SK-N-SH (cell line): Measurements from ENCODE around the gene LOC128125822.

Experiments
- CTCF ChIA-PET: fragments of 300-600, 350-600 bp; formaldehyde crosslinking; extraction: SDS; loops from one replicate; lab custom pipeline; 2021; lab: Yijun Ruan, JAX
- POLR2A ChIA-PET: fragments of 350-600 bp; sonication (Branson Sonifier 250); formaldehyde crosslinking; extraction: SDS; loops from one replicate; lab custom pipeline; 2020; ENCODE audit warnings: antibody characterized with exemption, inconsistent platforms; lab: Yijun Ruan, JAX
- DNase-seq: peaks from one replicate; pipeline ENCODE4 v3.0.0; 2012
- H2AFZ ChIP-seq: fragments of 200-600 bp; sonication (generic); 2 replicates; pipeline ENCODE4 v1.8.1; 2016; ENCODE audit warnings: antibody characterized with exemption, mild to moderate bottlenecking, low read depth
- H3F3A ChIP-seq: fragments of 200-600 bp; sonication (generic); replicated peaks from 2 replicates; pipeline ENCODE3; 2016; ENCODE audit warnings: antibody characterized with exemption, mild to moderate bottlenecking; ENCODE audit not compliant: insufficient read depth
- H3K27ac ChIP-seq, 2 experiments: fragments of 200-500 bp in 1 of 2; fragments of 200-600 bp in 1 of 2; sonication (Bioruptor generic) in 1 of 2; sonication (generic), shearing (Covaris generic) in 1 of 2; 2 replicates each; pipeline versions ENCODE4 v1.5.1 to v1.6.1; 2014 to 2016; ENCODE audit warnings: low read depth in 2 of 2, inconsistent platforms in 1 of 2, low read length in 1 of 2, mild to moderate bottlenecking in 1 of 2, mixed read lengths in 1 of 2
- H3K27me3 ChIP-seq: fragments of 200-600 bp; sonication (generic), shearing (Covaris generic); 2 replicates; pipeline ENCODE4 v1.6.1; 2016; ENCODE audit warnings: mixed run types; ENCODE audit not compliant: insufficient read depth
- H3K36me3 ChIP-seq, 2 experiments: fragments of 200-500 bp in 1 of 2; fragments of 200-600 bp in 1 of 2; sonication (Bioruptor generic) in 1 of 2; sonication (generic) in 1 of 2; replicated peaks in 1 of 2; 2 replicates each; pipeline versions ENCODE3 to v1.5.1; 2014 to 2016; ENCODE audit warnings: low read length in 1 of 2, mild to moderate bottlenecking in 1 of 2; ENCODE audit not compliant: insufficient read depth in 2 of 2, control insufficient read depth in 1 of 2
- H3K4me1 ChIP-seq, 2 experiments: fragments of 200-500 bp in 1 of 2; fragments of 200-600 bp in 1 of 2; sonication (Bioruptor generic) in 1 of 2; sonication (generic), shearing (Covaris generic) in 1 of 2; 2 replicates each; pipeline versions ENCODE4 v1.5.1 to v1.6.1; 2014 to 2016; ENCODE audit warnings: low read depth in 1 of 2, low read length in 1 of 2, mixed run types in 1 of 2; ENCODE audit not compliant: insufficient read depth in 2 of 2, control insufficient read depth in 1 of 2
- H3K4me2 ChIP-seq: fragments of 200-600 bp; sonication (generic), shearing (Covaris generic); 2 replicates; pipeline ENCODE4 v1.6.1; 2017; ENCODE audit warnings: mixed run types
- H3K4me3 ChIP-seq, 2 experiments: fragments of 200-500 bp in 1 of 2; fragments of 200-600 bp in 1 of 2; sonication (Bioruptor generic) in 1 of 2; sonication (generic), shearing (Covaris generic) in 1 of 2; 2 replicates each; pipeline versions ENCODE4 v1.5.1 to v1.8.1; 2014 to 2016; ENCODE audit warnings: low read depth in 2 of 2, inconsistent platforms in 1 of 2, low read length in 1 of 2, mild to moderate bottlenecking in 1 of 2, mixed read lengths in 1 of 2, moderate library complexity in 1 of 2
- H3K79me2 ChIP-seq: fragments of 200-600 bp; sonication (generic); 2 replicates; pipeline ENCODE4 v1.8.1; 2017; ENCODE audit warnings: mild to moderate bottlenecking; ENCODE audit not compliant: insufficient read depth
- H3K9ac ChIP-seq: fragments of 200-600 bp; sonication (generic); 2 replicates; pipeline ENCODE4 v1.6.1; 2017; ENCODE audit warnings: mixed run types
- H3K9me2 ChIP-seq: fragments of 200-600 bp; sonication (generic); 2 replicates; pipeline ENCODE4 v1.6.1; 2017; ENCODE audit warnings: mixed run types
- H3K9me3 ChIP-seq: fragments of 200-600 bp; sonication (generic); 2 replicates; pipeline ENCODE4 v1.6.1; 2017; ENCODE audit warnings: mixed run types, mild to moderate bottlenecking, moderate library complexity
- H4K20me1 ChIP-seq: fragments of 200-600 bp; sonication (generic); 2 replicates; pipeline ENCODE4 v1.6.1; 2017; ENCODE audit warnings: mild to moderate bottlenecking, mixed run types; ENCODE audit not compliant: insufficient read depth
- GABPA ChIP-seq: IDR thresholded peaks from 2 replicates; pipeline ENCODE4 v1.4.0; 2012; ENCODE audit warnings: low read depth, mild to moderate bottlenecking
- GATA2 ChIP-seq: sonication (generic); formaldehyde crosslinking; IDR thresholded peaks from 2 replicates; pipeline ENCODE4 v1.5.0; 2020; ENCODE audit warnings: mild to moderate bottlenecking, missing genetic modification reagents
- IRF3 ChIP-seq: fragments of 150-350 bp; IDR thresholded peaks from 2 replicates; pipeline ENCODE4 v1.6.1; 2016; ENCODE audit warnings: mild to moderate bottlenecking, low read depth, low read length
- MAX ChIP-seq: IDR thresholded peaks from 2 replicates; pipeline ENCODE4 v1.4.0; 2012; ENCODE audit warnings: low read depth
- NRF1 ChIP-seq: IDR thresholded peaks from 2 replicates; pipeline ENCODE4 v1.6.1; 2012; ENCODE audit warnings: low read depth, mild to moderate bottlenecking, low read length
- PBX3 ChIP-seq: IDR thresholded peaks from 2 replicates; pipeline ENCODE4; 2012
- USF2 ChIP-seq: fragments of 150-350 bp; IDR thresholded peaks from 2 replicates; pipeline ENCODE4 v1.6.1; 2017; ENCODE audit warnings: antibody characterized with exemption, low read length, low read depth, borderline replicate concordance
- WGBS: methylation state at CpG from one replicate; pipeline ENCODE4 v1.1.6; 2017; ENCODE audit warnings: low lambda C conversion rate; 5-methylcytosine and 5-hydroxymethylcytosine counted together

LOC128125822 gene

GRCh38 chr6:63576147-63576772 is 4.0 kb downstream of the LOC128125822 start:
- Histone ChIP-seq H3K9me3 (no peaks in the 10 kb centered on the region), H3K27ac (no peak overlapping the region), H3K4me2 (no peak overlapping the region), H4K20me1 (peaks cover 36% of the 10 kb centered on the region), H3F3A (peaks cover 8% of the 10 kb centered on the region), H3K4me3 (no peak overlapping the region), H3K9me2 (no peaks in the 10 kb centered on the region), H3K36me3 (peaks cover 49 to 52% of the 10 kb centered on the region in 2 experiments), H3K27me3 (no peaks in the 10 kb centered on the region), H3K9ac (no peak overlapping the region), H2AFZ (no peak overlapping the region), H3K79me2 (peaks cover 70% of the 10 kb centered on the region)
- 84% methylated on average over 3 of the region's 3 CpGs for WGBS
- CTCF ChIA-PET, result interaction anchor here (1.5 kb wide), 1 partner anchor 21 kb away, joined by 4 read pairs; no protein-coding TSS in a partner anchor
- DNase-seq, result no peak
- POLR2A ChIA-PET, result no interaction called here
- TF ChIP-seq GATA2 (CRISPR knock-in tag) (no peak), NRF1 (no peak)
- TF ChIP-seq, all 33 proteins: peak for 0
- H3K4me1 ChIP-seq, result peaks cover 0 to 5% of the 10 kb centered on the region in 2 experiments; a peak in 3 of 4 replicates

- no peak for DNase-seq
- 90% methylated on average over 5 of the region's 5 CpGs for WGBS
- no peak overlapping the region for H3K4me3 ChIP-seq
- no peak overlapping the region for H3K9ac ChIP-seq
- peaks cover 58 to 61% of the 10 kb centered on the region in 2 experiments for H3K36me3 ChIP-seq
- TF ChIP-seq USF2 (no peak), PBX3 (no peak)
- no peak overlapping the region for H3K4me2 ChIP-seq
- peaks cover 14% of the 10 kb centered on the region for H3F3A ChIP-seq
- no peaks in the 10 kb centered on the region for H3K9me2 ChIP-seq
- no peak overlapping the region for H3K27ac ChIP-seq
- peaks cover 36% of the 10 kb centered on the region for H4K20me1 ChIP-seq
- POLR2A ChIA-PET, result no interaction called here
- CTCF ChIA-PET, result interaction anchor here (1.5 kb wide), 1 partner anchor 20 kb away, joined by 4 read pairs; no protein-coding TSS in a partner anchor
- peaks cover 70% of the 10 kb centered on the region for H3K79me2 ChIP-seq
- H3K4me1 ChIP-seq, result no peaks in the 10 kb centered on the region; a peak in 3 of 4 replicates
- no peaks in the 10 kb centered on the region for H3K9me3 ChIP-seq
- no peaks in the 10 kb centered on the region for H3K27me3 ChIP-seq
- no peak overlapping the region for H2AFZ ChIP-seq
Measured at GRCh38 chr6:63576985-63577712, 4.9 kb downstream of the LOC128125822 start.

- TF ChIP-seq IRF3 (no peak), GABPA (no peak), MAX (no peak)
- Histone ChIP-seq H3K79me2 (peaks cover 56% of the 10 kb centered on the region), H3K27me3 (no peaks in the 10 kb centered on the region), H3K4me2 (no peak overlapping the region), H3K9me2 (no peaks in the 10 kb centered on the region), H3K9me3 (no peaks in the 10 kb centered on the region), H2AFZ (no peak overlapping the region), H3F3A (peaks cover 29% of the 10 kb centered on the region), H4K20me1 (peaks cover 36% of the 10 kb centered on the region), H3K4me3 (no peak overlapping the region), H3K4me1 (no peaks in the 10 kb centered on the region; a peak in 3 of 4 replicates), H3K36me3 (peaks cover 71 to 76% of the 10 kb centered on the region in 2 experiments), H3K9ac (no peak overlapping the region), H3K27ac (no peak overlapping the region)
- POLR2A ChIA-PET, result no interaction called here
- CTCF ChIA-PET, result interaction anchor here (0.9 to 1.3 kb wide), 2 partner anchors 20 to 224 kb away, joined by 3 read pairs; no protein-coding TSS in a partner anchor
- no peak for DNase-seq
- WGBS, result 94% methylated on average over 2 of the region's 2 CpGs
Measured at GRCh38 chr6:63578757-63579156, 6.5 kb downstream of the LOC128125822 start.
